Measurements from ENCODE around the gene SBF2. TPM values are rescaled to one million over a fixed set of nuclear protein-coding genes. Genes with fewer than 3 reads are reported as not detected.

The SBF2 gene
- total RNA-seq, 2 experiments from 2014 or later = 15.8 to 18.6 TPM

DNA sequence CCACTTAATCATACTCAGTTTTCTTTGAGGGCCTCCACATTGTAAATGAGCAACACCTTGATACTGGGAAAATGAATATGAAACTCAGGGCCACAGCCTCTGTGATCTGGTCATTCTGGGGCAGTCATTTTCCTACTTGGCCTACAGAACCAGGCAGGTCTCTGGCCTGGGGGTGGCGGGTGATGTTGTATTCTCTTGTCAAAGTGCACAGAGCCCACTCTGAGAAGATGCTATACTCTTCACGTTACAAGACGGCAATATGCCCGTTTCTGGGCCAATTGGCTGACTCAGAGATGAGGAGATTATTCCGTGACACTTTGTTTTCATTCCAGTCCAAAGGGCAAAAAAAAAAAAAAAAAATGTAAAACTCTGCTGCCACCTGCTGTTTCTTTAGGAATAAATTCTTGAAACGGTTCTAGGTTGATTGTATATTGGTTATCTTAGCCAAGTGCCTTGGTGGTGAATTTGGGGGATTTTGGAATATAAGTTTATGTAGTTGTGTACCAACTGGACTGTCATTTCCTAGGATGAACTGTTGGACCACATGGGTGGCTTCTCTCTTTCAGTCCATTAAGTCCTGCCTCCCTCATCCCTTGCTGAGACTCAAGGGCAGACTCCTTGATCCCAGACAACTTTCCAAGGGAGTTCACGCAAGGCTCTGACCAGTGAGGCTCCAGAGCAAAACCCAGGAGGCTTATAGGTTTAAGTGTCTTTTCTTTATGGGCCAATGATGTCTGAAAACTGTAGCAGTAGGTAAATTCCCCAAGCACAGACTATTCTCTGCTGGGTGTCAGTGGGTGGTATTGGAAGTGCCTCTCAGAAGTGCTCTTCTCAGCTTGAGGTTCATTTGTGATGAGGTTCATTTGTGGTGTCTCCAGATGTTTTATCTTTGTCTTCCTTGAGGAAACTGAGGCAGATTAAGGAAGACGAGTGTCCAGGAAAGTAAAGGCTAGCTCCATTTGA is 29.1 kb upstream of the SBF2 start:
- POLR2A ChIA-PET = interaction anchor here (1.5 kb wide), 1 partner anchor 486 kb away, joined by 3 read pairs; the partner anchor contains the start of gene EIF4G2
- Mint-ChIP-seq H3K9me3 (no peaks in the 10 kb centered on the region), H3K27ac (peak overlapping the region; percentile 73), H3K27me3 (peaks cover 16% of the 10 kb centered on the region), H3K36me3 (no peaks in the 10 kb centered on the region), H3K4me3 (peak overlapping the region; percentile 49), H3K4me1 (peaks cover 6% of the 10 kb centered on the region)
- peak; percentile 39 for DNase-seq
- ATAC-seq (ENCODE audit: low read depth) = peak; percentile 76

DNA sequence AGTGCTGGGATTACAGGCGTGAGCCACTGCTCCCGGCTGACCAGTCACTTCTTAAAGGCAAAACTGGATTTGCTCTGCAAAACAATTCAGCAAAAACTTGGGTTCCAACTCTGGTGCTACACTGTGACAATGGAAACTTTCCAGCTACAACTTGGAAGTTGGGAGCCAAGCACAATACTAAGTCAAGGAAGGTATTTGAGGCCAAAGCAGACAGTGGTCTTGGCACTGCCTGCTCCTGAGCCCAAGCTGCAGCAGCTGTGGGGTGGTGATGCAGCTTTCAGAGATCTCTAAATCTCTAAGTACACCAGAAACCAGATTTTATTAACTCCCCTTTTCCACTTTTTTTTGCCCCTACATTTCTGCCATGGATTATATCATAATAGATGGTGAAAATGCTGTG is 28.4 kb upstream of the SBF2 start:
- Mint-ChIP-seq H3K4me3 (no peak overlapping the region), H3K4me1 (peaks cover 7% of the 10 kb centered on the region), H3K9me3 (no peaks in the 10 kb centered on the region), H3K36me3 (no peaks in the 10 kb centered on the region), H3K27me3 (peaks cover 14% of the 10 kb centered on the region), H3K27ac (peak overlapping the region; percentile 73)
- no peak for DNase-seq
- POLR2A ChIA-PET = no interaction called here
- ATAC-seq (ENCODE audit: low read depth) = no peak

DNA sequence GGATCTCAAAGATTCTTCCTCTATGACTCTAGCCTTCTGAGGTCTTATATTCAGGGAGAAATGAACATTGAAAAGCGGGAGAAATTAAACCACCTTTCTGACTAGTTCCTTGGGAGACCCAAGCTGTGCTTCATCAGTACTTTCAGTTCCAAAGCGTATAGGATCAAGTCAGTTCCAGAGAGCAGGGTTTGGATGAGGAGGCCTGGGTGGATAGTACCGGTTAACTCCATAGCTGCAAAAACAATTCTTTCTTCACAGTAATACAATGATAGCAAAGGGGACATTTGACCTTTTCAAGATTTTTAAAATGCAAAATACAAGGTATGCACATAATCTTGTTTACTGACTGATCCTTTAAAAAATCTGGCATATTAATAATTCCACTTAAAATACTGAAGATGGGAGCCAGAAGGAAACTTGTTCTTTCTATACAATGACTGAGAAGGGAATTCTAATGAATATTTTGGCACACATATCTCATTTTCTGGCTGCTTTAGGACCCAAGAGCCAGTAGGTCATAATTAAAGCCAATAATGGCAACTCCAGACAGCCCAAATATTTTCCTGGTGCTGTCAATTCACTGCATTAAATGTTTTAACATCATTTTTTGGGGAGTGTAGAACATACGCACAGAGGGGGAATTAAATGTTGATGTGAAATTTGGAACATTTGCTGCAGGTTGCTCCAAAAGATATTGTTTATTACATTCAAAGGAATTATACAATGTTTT is 26.9 kb upstream of the SBF2 start:
- DNase-seq (no peak), ATAC-seq (ENCODE audit: low read depth) (no peak)
- Mint-ChIP-seq H3K9me3 (no peaks in the 10 kb centered on the region), H3K36me3 (no peaks in the 10 kb centered on the region), H3K27ac (no peak overlapping the region), H3K27me3 (peaks cover 12% of the 10 kb centered on the region), H3K4me1 (peaks cover 9% of the 10 kb centered on the region), H3K4me3 (no peak overlapping the region)
- POLR2A ChIA-PET = no interaction called here

DNA sequence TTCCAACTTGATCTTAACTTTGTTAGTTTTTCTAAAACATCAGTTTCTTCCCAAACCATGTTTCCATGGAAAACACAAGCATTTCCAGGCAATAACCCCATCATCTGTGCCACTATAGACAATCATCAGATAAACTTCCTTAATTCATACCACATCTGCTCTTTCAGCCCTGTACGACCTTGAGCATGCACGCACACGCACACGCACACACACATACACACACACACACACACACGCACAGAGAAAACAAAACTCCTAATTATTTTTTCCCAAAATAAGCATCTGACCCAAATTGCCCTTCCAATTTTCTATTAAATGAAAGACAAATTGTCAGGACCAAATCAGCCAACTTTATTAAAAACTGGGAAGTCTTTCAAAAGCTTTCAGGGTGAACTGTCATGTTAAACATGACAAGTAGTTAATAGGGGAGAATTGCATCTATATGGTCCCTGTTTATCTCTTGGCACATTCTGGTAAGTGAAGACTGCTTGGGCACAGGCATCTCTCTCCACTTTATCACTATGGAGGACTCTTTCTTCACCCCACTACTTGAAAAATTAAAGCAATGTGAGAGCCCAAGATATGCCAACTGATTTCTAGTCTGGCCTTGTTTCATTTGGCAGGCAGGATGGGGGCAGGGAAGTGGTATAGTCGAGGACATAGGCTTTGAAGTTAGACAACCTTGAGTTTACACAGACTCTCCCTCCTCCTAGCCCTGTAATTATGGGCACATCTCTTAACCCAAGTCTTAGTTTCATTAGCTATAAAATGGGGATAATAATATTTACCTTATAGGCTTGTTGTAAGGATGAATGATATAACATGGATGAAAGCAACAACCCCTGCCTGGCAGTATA is 25.9 kb upstream of the SBF2 start:
- ATAC-seq (ENCODE audit: low read depth) (no peak), DNase-seq (no peak)

DNA sequence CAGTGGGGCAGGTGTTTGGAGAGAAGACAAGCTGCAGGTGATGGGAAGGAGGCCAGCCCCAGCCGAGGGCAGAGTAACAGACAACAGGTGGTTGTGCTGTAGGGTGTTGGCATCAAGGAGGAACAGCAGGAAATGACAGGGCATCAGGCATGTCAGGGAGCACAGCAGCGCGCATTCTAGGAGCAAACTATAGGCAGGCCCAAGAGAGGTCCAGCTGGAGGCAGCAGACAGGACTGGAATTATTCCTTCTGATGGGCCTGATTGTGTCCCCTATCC is 24.4 kb upstream of the SBF2 start:
- no peak overlapping the region for H3K27ac Mint-ChIP-seq
- POLR2A ChIA-PET = no interaction called here
- no peak for DNase-seq
- peaks cover 11% of the 10 kb centered on the region for H3K27me3 Mint-ChIP-seq
- H3K9me3 Mint-ChIP-seq = no peaks in the 10 kb centered on the region
- no peaks in the 10 kb centered on the region for H3K36me3 Mint-ChIP-seq
- no peak overlapping the region for H3K4me3 Mint-ChIP-seq
- peaks cover 10% of the 10 kb centered on the region for H3K4me1 Mint-ChIP-seq
- ATAC-seq (ENCODE audit: low read depth) = no peak

More for the DNA sequence above, 25.9 kb upstream of the SBF2 start:
- no peak overlapping the region for H3K4me3 Mint-ChIP-seq
- no peaks in the 10 kb centered on the region for H3K36me3 Mint-ChIP-seq
- peaks cover 9% of the 10 kb centered on the region for H3K4me1 Mint-ChIP-seq
- H3K9me3 Mint-ChIP-seq = no peaks in the 10 kb centered on the region
- peaks cover 8% of the 10 kb centered on the region for H3K27me3 Mint-ChIP-seq
- POLR2A ChIA-PET = no interaction called here
- no peak overlapping the region for H3K27ac Mint-ChIP-seq

DNA sequence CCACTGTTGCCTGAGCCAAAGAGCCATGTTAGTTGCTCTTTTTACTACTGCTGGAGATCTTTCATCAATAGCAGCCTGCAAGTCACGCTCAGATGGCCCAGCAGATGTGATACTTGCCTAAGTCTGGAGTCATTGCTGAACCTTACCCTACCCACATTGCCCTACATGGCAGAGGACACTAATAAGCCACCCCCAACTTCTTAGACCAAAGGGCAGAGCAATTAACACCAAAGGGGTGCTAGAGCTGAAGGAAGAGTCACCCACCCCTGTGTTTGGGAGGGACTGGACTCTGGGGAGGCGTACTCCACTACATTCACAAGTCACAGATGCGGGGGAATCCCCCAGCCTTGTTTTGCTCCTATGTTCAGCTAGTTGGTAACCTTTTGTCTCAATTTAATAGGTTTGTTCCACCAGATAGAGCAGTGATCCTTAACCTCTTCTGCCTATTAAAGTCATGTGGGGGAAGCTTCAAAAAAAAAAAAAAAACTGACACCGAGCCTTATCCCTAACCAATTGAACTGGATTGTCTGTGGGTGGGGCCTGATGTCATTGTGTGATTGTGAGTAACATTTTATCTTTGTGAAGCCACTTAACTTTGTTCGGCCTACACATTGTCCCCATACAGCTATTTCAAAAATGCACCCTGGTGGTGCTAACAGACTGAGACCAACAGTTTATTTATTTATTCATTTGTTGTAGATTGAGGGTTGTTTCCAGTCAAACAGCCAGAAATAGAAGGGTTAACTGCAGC is 23.9 kb upstream of the SBF2 start:
- no peaks in the 10 kb centered on the region for H3K9me3 Mint-ChIP-seq
- H3K27ac Mint-ChIP-seq = no peak overlapping the region
- peaks cover 8% of the 10 kb centered on the region for H3K4me1 Mint-ChIP-seq
- no peak overlapping the region for H3K4me3 Mint-ChIP-seq
- H3K36me3 Mint-ChIP-seq = no peaks in the 10 kb centered on the region
- peaks cover 11% of the 10 kb centered on the region for H3K27me3 Mint-ChIP-seq
- no peak for ATAC-seq (ENCODE audit: low read depth)
- no peak for DNase-seq
- POLR2A ChIA-PET = interaction anchor here (0.7 kb wide), 1 partner anchor 19 kb away, joined by 3 read pairs; no protein-coding TSS in a partner anchor

DNA sequence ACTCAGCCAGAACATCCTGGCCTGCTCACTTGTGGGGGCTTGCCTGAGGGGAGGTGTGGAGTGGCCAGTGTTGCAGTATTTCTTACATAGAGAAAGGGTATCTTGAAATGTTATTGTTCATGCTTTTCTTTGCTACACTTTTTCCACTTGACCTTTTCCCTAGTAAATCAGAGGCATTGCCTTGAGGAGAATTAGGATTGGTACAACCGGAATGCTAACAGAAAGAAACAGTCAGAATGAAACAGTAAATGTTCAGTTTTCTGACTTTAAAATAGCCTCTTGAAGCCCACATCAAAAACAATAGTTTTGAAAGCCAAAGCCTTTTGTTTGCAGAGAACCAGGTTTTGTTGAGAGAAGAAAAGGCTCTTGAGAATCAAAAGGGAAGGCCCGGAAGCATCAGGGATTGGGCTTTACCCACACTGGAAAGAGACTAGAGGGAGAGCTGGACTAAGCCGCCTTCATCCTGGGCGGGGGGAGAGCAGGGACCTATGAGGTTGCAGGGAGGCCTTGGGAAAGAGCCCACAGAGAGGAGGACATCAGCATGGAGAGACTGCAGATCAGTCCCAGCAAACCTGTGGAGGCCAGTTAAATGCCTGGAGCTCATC is 23.2 kb upstream of the SBF2 start:
- Mint-ChIP-seq H3K27me3 (peaks cover 11% of the 10 kb centered on the region), H3K27ac (no peak overlapping the region), H3K4me1 (peaks cover 4% of the 10 kb centered on the region), H3K9me3 (no peaks in the 10 kb centered on the region), H3K4me3 (no peak overlapping the region), H3K36me3 (no peaks in the 10 kb centered on the region)
- POLR2A ChIA-PET = interaction anchor here (0.7 kb wide), 1 partner anchor 18 kb away, joined by 3 read pairs; no protein-coding TSS in a partner anchor
- no peak for ATAC-seq (ENCODE audit: low read depth)
- DNase-seq = no peak

DNA sequence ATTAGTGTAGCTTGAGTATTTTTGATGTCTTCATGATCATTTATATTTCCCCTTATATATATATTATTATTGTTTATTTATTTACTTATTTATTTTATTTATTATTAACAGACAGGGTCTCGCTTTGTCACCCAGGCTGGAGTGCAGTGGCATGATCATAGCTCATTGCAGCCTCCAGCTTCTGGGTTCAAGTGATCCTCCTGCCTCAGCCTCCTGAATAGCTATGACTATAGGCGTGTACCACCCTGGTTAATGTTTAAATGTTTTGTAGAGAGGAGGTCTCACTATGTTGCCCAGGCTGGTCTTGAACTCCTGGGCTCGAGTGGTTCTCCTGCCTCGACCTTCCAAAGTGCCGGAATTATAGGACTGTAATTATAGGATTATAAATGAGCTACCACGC is 21.1 kb upstream of the SBF2 start:
- no peak overlapping the region for H3K4me3 Mint-ChIP-seq
- POLR2A ChIA-PET = no interaction called here
- H3K4me1 Mint-ChIP-seq = peaks cover 6% of the 10 kb centered on the region
- H3K27me3 Mint-ChIP-seq = peaks cover 16% of the 10 kb centered on the region
- ATAC-seq (ENCODE audit: low read depth) (no peak), DNase-seq (no peak)
- no peaks in the 10 kb centered on the region for H3K9me3 Mint-ChIP-seq
- H3K36me3 Mint-ChIP-seq = no peaks in the 10 kb centered on the region
- no peak overlapping the region for H3K27ac Mint-ChIP-seq

DNA sequence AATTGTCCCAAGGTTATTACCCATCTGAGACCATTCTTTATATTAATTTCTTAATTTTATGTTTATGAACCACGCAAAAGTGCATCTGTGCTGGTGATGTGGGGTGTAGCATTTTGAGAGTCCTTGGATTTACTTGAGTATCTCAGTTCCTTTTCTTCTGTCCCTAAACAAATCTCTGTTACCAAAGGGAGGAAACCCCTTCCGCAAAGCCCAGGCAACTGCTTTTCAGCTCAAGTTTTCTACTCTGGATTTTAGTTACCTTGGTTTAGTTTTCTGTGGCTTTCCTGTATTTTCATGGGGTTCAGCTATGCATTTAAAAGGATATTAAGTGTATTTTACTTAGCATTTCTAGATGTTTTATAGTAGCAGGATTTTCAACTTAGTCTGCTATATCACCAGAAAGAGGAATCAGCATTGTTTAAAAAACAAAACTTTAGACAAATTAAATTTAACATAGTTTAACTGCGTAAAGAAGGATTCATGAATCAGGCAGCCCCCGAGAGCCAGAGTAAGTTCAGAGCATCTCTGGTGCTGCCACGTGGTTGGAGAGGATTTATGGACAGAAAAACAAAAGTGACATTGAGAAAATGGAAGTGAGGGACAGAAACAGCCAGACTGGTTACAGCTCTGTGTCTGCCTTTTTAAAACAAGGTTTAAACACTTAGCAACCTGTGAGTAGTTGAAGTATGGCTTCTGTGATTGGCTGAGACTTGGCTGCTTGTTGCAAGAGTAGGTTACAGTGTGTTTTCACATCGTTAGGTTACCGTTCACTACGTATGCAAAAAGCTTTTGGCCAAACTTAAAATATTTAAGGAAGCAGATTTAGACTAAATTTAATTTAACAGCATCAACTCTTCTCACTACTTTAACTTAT is 20.4 kb upstream of the SBF2 start:
- DNase-seq (no peak), ATAC-seq (ENCODE audit: low read depth) (peak; percentile 89)
- Mint-ChIP-seq H3K27ac (no peak overlapping the region), H3K9me3 (no peaks in the 10 kb centered on the region), H3K4me3 (peak overlapping the region; percentile 5), H3K27me3 (peaks cover 16% of the 10 kb centered on the region), H3K4me1 (peaks cover 9% of the 10 kb centered on the region), H3K36me3 (no peaks in the 10 kb centered on the region)
- POLR2A ChIA-PET = interaction anchor here (0.9 kb wide), 1 partner anchor 11 kb away, joined by 4 read pairs; no protein-coding TSS in a partner anchor

DNA sequence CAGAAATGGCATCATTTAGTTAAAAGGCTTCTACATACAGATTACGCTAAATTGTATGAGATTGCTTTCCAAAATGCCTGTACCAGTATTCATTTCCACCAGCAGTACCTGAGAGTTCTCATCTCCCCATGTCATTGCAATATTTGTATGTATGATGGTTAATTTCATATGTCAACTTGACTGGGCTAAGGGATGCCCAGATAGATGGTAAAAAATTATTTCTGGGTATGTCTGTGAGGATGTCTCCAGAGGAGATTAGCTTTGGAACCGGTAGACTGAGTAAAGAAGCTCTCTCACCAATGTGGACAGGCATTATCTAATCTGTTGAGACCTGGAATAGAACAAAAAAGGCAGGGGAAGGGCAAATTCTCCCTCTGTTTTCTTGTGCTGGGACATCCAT is 17.8 kb upstream of the SBF2 start:
- ATAC-seq (ENCODE audit: low read depth) = no peak
- H3K4me3 Mint-ChIP-seq = no peak overlapping the region
- peaks cover 26% of the 10 kb centered on the region for H3K4me1 Mint-ChIP-seq
- no peak for DNase-seq
- POLR2A ChIA-PET = no interaction called here
- H3K9me3 Mint-ChIP-seq = no peaks in the 10 kb centered on the region
- H3K27me3 Mint-ChIP-seq = peaks cover 27% of the 10 kb centered on the region
- H3K36me3 Mint-ChIP-seq = peaks cover 2% of the 10 kb centered on the region
- no peak overlapping the region for H3K27ac Mint-ChIP-seq

DNA sequence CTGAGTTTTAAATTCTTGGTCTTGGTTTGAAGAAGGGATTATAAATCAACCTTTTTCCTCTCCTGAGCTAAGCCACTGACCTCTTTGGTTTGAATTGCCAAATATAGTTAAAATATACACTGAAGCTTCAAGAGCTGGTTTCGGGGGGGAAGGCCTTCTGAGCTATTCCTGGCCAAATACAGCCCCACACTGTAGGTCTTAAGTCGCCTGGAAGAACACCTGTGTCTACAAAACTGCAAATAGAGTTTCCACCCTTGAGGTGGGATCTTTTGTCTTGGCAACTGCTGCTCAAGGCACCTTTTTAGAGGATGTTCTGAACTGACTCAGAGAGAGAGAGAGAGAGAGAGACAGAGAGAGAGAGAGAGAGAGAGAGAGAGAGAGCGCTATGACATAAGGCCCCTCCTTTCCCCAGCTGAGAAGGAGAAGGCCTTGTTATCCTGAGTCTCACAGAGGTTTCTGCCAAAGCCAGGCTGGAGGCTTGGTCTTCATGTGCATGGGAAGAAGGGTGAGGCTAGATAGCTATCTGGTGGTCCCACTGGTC is 16.4 kb upstream of the SBF2 start:
- DNase-seq (no peak), ATAC-seq (ENCODE audit: low read depth) (no peak)
- Mint-ChIP-seq H3K4me1 (peaks cover 31% of the 10 kb centered on the region), H3K27ac (no peak overlapping the region), H3K36me3 (peaks cover 8% of the 10 kb centered on the region), H3K4me3 (no peak overlapping the region), H3K27me3 (peaks cover 37% of the 10 kb centered on the region), H3K9me3 (no peaks in the 10 kb centered on the region)
- POLR2A ChIA-PET = interaction anchor here (1.0 kb wide), 1 partner anchor 737 kb away, joined by 3 read pairs; the partner anchor contains the start of gene WEE1
